ENCODE data around the gene BLOC1S6. TPM values are rescaled to one million over a fixed set of nuclear protein-coding genes. Genes with fewer than 3 reads are reported as not detected.

Gene BLOC1S6
- total RNA-seq, 1 experiment from 2014 or later: 92.2 TPM

GRCh38 chr15:45573961-45574629, 13.1 kb upstream of the BLOC1S6 start:
- Histone ChIP-seq H3K27me3 (replicated peaks) (no peaks in the 10 kb centered on the region), H3K9me3 (replicated peaks) (no peaks in the 10 kb centered on the region), H3K4me1 (replicated peaks) (no peaks in the 10 kb centered on the region), H3K27ac (no peak overlapping the region), H3K36me3 (no peaks in the 10 kb centered on the region), H3K4me3 (no peak overlapping the region)
- DNase-seq (ENCODE audit: low read depth in 1 of 2, low spot score in 2 of 2): peak; percentile 26 to 55

DNA sequence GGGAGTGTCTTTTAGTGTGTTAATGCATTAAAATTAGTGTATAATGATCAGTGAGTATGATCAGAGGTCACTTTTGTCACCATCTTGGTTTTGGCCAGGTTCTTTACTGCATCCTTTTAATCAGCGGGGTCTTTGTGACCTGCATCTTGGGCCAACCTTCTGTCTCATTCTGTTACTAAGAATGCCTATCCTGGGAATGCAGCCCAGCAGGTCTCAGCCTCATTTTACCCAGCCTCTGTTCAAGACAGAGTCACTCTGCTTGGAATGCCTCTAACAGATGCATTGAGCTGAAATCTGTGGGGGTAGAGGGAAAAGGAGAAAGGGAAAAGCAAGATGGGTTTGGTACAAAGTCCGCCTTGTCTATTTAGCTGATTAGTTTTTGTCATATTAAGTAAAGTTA, 5.3 kb upstream of the BLOC1S6 start:
- DNase-seq (ENCODE audit: low read depth in 1 of 2, low spot score in 2 of 2): no peak
- peaks cover 9% of the 10 kb centered on the region for H3K4me1 ChIP-seq (replicated peaks)
- no peaks in the 10 kb centered on the region for H3K27me3 ChIP-seq (replicated peaks)
- H3K4me3 ChIP-seq: no peak overlapping the region
- H3K27ac ChIP-seq: no peak overlapping the region
- no peaks in the 10 kb centered on the region for H3K36me3 ChIP-seq
- H3K9me3 ChIP-seq (replicated peaks): no peaks in the 10 kb centered on the region

DNA sequence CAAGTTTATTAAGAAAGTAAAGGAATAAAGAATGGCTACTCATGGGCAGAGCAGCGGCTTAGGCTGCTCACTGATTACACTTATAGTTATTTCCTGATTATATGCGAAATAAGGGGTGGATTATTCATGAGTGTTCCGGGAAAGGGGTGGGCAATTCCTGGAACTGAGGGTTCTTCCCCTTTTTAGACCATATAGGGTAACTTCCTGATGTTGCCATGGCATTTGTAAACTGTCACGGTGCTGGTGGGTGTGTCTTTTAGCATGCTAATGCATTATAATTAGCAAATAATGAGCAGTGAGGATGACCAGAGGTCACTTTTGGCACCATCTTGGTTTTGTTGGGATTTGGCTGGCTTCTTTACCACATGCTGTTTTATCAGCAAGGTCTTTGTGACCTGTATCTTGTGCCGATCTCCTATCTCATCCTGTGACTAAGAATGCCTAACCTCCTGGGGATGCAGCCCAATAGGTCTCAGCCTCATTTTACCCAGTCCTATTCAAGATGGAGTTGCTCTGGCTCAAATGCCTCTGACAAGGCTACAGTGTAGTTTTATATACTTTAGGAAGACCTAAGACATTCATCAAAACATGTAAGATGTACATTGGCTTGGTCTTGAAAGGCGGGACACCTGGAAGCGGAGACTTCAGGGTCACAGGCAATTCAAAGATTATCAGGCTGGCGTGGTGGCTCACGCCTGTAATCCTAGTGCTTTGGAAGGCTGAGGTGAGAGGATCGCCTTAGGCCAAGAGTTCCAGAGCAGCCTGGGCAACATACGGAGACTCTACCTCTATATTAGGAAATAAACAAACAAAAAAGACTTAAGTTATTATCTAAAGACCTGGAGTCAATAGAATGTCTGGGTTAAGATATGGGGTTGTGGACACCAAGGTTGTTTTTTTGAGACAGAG, 3.2 kb upstream of the BLOC1S6 start:
- Histone ChIP-seq H3K4me1 (replicated peaks) (peaks cover 19% of the 10 kb centered on the region), H3K4me3 (no peak overlapping the region), H3K36me3 (peaks cover 5% of the 10 kb centered on the region), H3K27me3 (replicated peaks) (no peaks in the 10 kb centered on the region), H3K9me3 (replicated peaks) (no peaks in the 10 kb centered on the region), H3K27ac (no peak overlapping the region)
- no peak for DNase-seq (ENCODE audit: low read depth in 1 of 2, low spot score in 2 of 2)

GRCh38 chr15:45585069-45585791, 1.9 kb upstream of the BLOC1S6 start:
- Histone ChIP-seq H3K4me3 (no peak overlapping the region), H3K36me3 (peaks cover 5% of the 10 kb centered on the region), H3K9me3 (replicated peaks) (no peaks in the 10 kb centered on the region), H3K27ac (no peak overlapping the region), H3K27me3 (replicated peaks) (no peaks in the 10 kb centered on the region), H3K4me1 (replicated peaks) (peaks cover 27% of the 10 kb centered on the region)
- DNase-seq (ENCODE audit: low read depth in 1 of 2, low spot score in 2 of 2): no peak

GRCh38 chr15:45586125-45586524, 1.1 kb upstream of the BLOC1S6 start:
- H3K9me3 ChIP-seq (replicated peaks): no peaks in the 10 kb centered on the region
- peaks cover 5% of the 10 kb centered on the region for H3K36me3 ChIP-seq
- H3K4me3 ChIP-seq: peak overlapping the region; percentile 67
- H3K4me1 ChIP-seq (replicated peaks): peaks cover 27% of the 10 kb centered on the region
- DNase-seq (ENCODE audit: low read depth in 1 of 2, low spot score in 2 of 2): no peak
- H3K27ac ChIP-seq: peak overlapping the region; percentile 97
- no peaks in the 10 kb centered on the region for H3K27me3 ChIP-seq (replicated peaks)

GRCh38 chr15:45586601-45587094, 531 bp upstream of the BLOC1S6 start:
- DNase-seq (ENCODE audit: low read depth in 1 of 2, low spot score in 2 of 2): no peak
- H3K36me3 ChIP-seq: peaks cover 5% of the 10 kb centered on the region
- H3K4me1 ChIP-seq (replicated peaks): peaks cover 27% of the 10 kb centered on the region
- no peaks in the 10 kb centered on the region for H3K9me3 ChIP-seq (replicated peaks)
- H3K27me3 ChIP-seq (replicated peaks): no peaks in the 10 kb centered on the region
- peak overlapping the region; percentile 67 for H3K4me3 ChIP-seq
- peak overlapping the region; percentile 97 for H3K27ac ChIP-seq

DNA sequence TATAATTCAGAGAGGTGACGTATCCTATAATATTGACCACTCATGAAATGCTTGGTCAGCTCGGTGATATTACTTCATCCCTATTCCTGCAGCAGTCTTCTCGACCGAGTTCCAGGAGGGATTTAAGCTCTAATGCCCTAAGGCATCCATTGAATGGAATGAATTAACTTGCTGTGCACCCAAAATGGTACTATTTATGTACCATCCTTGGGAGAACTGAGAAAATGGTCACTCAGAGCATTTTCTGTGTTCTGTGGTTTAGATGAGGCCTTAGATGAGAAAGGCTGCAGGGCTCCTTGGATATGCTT, 638 bp downstream of the BLOC1S6 start:
- H3K36me3 ChIP-seq: peaks cover 12% of the 10 kb centered on the region
- H3K4me1 ChIP-seq (replicated peaks): peaks cover 27% of the 10 kb centered on the region
- DNase-seq (ENCODE audit: low read depth in 1 of 2, low spot score in 2 of 2): no peak
- no peaks in the 10 kb centered on the region for H3K27me3 ChIP-seq (replicated peaks)
- no peaks in the 10 kb centered on the region for H3K9me3 ChIP-seq (replicated peaks)
- peak overlapping the region; percentile 97 for H3K27ac ChIP-seq
- peak overlapping the region; percentile 67 for H3K4me3 ChIP-seq

DNA sequence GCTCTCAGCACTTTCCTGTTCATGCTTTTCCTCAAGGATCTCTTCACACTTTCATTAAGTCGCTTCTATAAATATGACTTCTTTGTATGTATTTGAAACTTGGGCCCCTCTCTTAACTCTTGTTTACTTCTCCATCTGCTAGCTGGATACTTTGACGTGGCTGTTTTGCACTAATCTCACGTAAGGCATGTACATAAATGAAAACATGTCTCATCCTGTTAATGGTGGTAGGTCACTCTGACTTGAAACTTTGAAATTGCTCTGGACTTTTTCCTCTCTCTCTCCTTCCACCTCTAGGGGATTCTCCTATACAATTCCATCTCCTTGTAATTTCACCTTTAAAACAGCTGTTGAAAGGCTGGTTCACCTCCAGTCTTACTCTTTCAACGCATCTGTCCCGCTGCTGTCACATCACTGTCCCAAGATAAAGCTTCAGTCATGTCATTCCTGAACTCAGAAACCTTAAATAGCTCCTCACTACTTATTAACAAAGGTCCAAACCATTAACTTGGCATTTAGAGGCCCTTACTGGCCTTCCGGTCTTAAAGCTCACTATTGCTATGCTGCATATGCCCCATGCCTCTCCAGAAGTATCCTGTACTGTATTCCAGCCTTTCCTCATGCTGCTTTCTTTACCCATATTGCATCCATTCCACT, 1.2 kb downstream of the BLOC1S6 start:
- H3K4me3 ChIP-seq: peak overlapping the region; percentile 67
- peak overlapping the region; percentile 97 for H3K27ac ChIP-seq
- DNase-seq (ENCODE audit: low read depth in 1 of 2, low spot score in 2 of 2): peak in 1 of 2 experiments; percentile 10
- H3K27me3 ChIP-seq (replicated peaks): no peaks in the 10 kb centered on the region
- peaks cover 13% of the 10 kb centered on the region for H3K36me3 ChIP-seq
- no peaks in the 10 kb centered on the region for H3K9me3 ChIP-seq (replicated peaks)
- peaks cover 27% of the 10 kb centered on the region for H3K4me1 ChIP-seq (replicated peaks)

- Histone ChIP-seq H3K36me3 (peaks cover 20% of the 10 kb centered on the region), H3K4me3 (no peak overlapping the region; the same call in 1 of the 2 replicates), H3K27me3 (replicated peaks) (no peaks in the 10 kb centered on the region), H3K27ac (0 out of 2 replicates have a peak overlapping the region, but pooled peaks have one; percentile 97), H3K4me1 (replicated peaks) (peaks cover 27% of the 10 kb centered on the region), H3K9me3 (replicated peaks) (no peaks in the 10 kb centered on the region)
- no peak for DNase-seq (ENCODE audit: low read depth in 1 of 2, low spot score in 2 of 2)
Measured at GRCh38 chr15:45589256-45589655, 2.1 kb downstream of the BLOC1S6 start.

- Histone ChIP-seq H3K9me3 (replicated peaks) (no peaks in the 10 kb centered on the region), H3K36me3 (peaks cover 38% of the 10 kb centered on the region), H3K4me1 (replicated peaks) (peaks cover 4% of the 10 kb centered on the region; the same call in 1 of the 2 replicates), H3K4me3 (no peak overlapping the region), H3K27ac (no peak overlapping the region), H3K27me3 (replicated peaks) (no peaks in the 10 kb centered on the region)
- no peak for DNase-seq (ENCODE audit: low read depth in 1 of 2, low spot score in 2 of 2)
Measured at GRCh38 chr15:45594319-45594718, 7.1 kb downstream of the BLOC1S6 start.

DNA sequence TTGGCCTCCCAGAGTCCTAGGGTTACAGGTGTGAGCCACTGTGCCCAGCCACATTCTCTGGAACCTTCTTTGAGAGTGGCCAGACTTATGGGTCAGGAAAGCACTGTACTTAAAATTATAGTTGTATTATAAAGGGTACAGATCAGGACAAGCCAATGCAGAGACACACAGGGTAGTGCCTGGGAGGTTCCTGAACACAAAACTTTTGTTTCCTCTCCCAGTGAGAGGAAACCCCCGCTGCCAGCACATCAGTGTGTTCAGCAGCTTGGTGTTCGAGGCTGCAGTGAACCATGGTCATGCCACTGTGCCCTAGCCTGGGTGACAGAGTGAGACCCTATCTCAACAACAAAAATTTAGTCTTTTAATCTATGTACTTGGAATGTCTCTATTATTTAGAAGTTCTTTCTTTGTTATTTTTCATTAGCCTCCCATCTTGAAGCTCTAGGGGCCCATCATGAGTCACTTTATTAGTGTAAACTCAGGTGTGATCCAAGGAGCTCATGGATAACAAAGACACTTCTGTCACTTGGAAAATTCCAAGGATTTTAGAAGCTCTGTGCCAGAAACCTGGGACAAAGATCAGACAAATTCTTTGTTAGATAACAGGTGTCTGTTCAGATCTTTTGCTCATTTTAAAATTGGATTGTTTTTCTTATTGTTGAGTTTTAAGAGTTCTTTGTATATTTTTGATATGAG, 7.8 kb downstream of the BLOC1S6 start:
- DNase-seq (ENCODE audit: low read depth in 1 of 2, low spot score in 2 of 2): no peak
- Histone ChIP-seq H3K27me3 (replicated peaks) (no peaks in the 10 kb centered on the region), H3K27ac (no peak overlapping the region), H3K4me1 (replicated peaks) (no peaks in the 10 kb centered on the region; the same call in 1 of the 2 replicates), H3K36me3 (peaks cover 38% of the 10 kb centered on the region), H3K4me3 (no peak overlapping the region), H3K9me3 (replicated peaks) (no peaks in the 10 kb centered on the region)

DNA sequence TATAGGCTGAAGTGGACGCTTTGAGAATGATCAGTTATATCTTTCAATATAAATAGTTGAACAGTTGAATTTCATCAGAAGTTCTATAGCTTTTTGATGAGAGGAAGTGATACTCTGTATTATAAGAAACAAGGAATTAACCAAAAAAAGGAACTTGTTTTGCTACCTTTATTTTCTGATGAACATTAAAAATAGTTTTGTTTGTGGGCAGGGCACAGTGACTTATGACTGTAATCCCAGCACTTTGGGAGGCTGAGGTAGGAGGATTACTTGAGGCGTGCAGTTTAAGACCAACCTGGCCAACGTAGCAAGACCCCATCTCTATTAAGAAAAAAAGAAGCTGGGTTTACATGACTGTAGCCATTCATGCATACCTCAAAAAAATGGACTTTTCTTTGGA, 16.7 kb downstream of the BLOC1S6 start:
- Histone ChIP-seq H3K27me3 (replicated peaks) (no peaks in the 10 kb centered on the region), H3K9me3 (replicated peaks) (no peaks in the 10 kb centered on the region), H3K4me3 (no peak overlapping the region), H3K4me1 (replicated peaks) (no peaks in the 10 kb centered on the region), H3K27ac (no peak overlapping the region), H3K36me3 (peaks cover 36% of the 10 kb centered on the region)
- no peak for DNase-seq (ENCODE audit: low read depth in 1 of 2, low spot score in 2 of 2)

GRCh38 chr15:45604326-45604725, 17.1 kb downstream of the BLOC1S6 start:
- no peak overlapping the region for H3K27ac ChIP-seq
- H3K4me1 ChIP-seq (replicated peaks): no peaks in the 10 kb centered on the region
- no peak for DNase-seq (ENCODE audit: low read depth in 1 of 2, low spot score in 2 of 2)
- no peak overlapping the region for H3K4me3 ChIP-seq
- H3K36me3 ChIP-seq: peaks cover 36% of the 10 kb centered on the region
- H3K9me3 ChIP-seq (replicated peaks): no peaks in the 10 kb centered on the region
- H3K27me3 ChIP-seq (replicated peaks): no peaks in the 10 kb centered on the region

Data from SJSA1 (cell line).